OCI-LY3 (cell line): Measurements from ENCODE around the gene CLTB.

Experiments used
- H2AFZ ChIP-seq: fragments of 200-600, 300-600 bp; shearing (Covaris generic); 2 replicates; pipeline ENCODE4 v1.6.0; 2014; ENCODE audit warnings: antibody characterized with exemption, low read depth, low read length
- H3K27ac ChIP-seq: fragments of 200-600, 300-600 bp; sonication (generic); 2 replicates; pipeline ENCODE4 v1.5.1; 2014; ENCODE audit warnings: mild to moderate bottlenecking, low read length, moderate library complexity, mixed read lengths
- H3K27me3 ChIP-seq: fragments of 200-600, 300-600 bp; sonication (generic); 2 replicates; pipeline ENCODE4 v1.6.1; 2014; ENCODE audit warnings: low read depth, low read length, mixed read lengths
- H3K36me3 ChIP-seq: fragments of 200-600, 300-600 bp; sonication (generic); replicated peaks from 2 replicates; pipeline ENCODE3; 2014; ENCODE audit warnings: low read depth, low read length, mixed read lengths
- H3K4me1 ChIP-seq: fragments of 300-600, 200-600 bp; sonication (generic); 2 replicates; pipeline ENCODE4 v1.6.1; 2014; ENCODE audit warnings: low read length, mixed read lengths
- H3K4me2 ChIP-seq: fragments of 200-600, 300-600 bp; sonication (generic); 2 replicates; pipeline ENCODE4 v1.6.1; 2014; ENCODE audit warnings: low read length, mixed read lengths
- H3K4me3 ChIP-seq: fragments of 300-600, 200-600 bp; sonication (generic); 2 replicates; pipeline ENCODE4 v1.5.1; 2014; ENCODE audit warnings: antibody characterized with exemption, mild to moderate bottlenecking, low read length, moderate library complexity
- H3K79me2 ChIP-seq: fragments of 300-600, 200-600 bp; shearing (Covaris generic); 2 replicates; pipeline ENCODE4 v1.6.1; 2014; ENCODE audit warnings: mild to moderate bottlenecking, low read length, mixed read lengths
- H3K9ac ChIP-seq: fragments of 300-600, 200-600 bp; shearing (Covaris generic); 2 replicates; pipeline ENCODE4 v1.6.0; 2014; ENCODE audit warnings: mild to moderate bottlenecking, low read length, moderate library complexity
- H3K9me3 ChIP-seq: fragments of 200-600, 300-600 bp; shearing (Covaris generic); 2 replicates; pipeline ENCODE4 v1.6.1; 2014; ENCODE audit warnings: low read length, mixed read lengths; ENCODE audit not compliant: insufficient read depth
- H4K20me1 ChIP-seq: fragments of 200-600, 300-600 bp; sonication (generic); 2 replicates; pipeline ENCODE4 v1.6.1; 2016; ENCODE audit warnings: low read length, mixed read lengths; ENCODE audit not compliant: insufficient read depth
- CTCF ChIP-seq: fragments of 200-600, 300-600 bp; sonication (generic); IDR thresholded peaks from 2 replicates; pipeline ENCODE4 v1.5.1; 2014; ENCODE audit warnings: antibody characterized with exemption, low read length, low read depth
- EZH2phosphoT487 ChIP-seq: fragments of 200-600 bp; shearing (Covaris generic); IDR thresholded peaks from 2 replicates; pipeline ENCODE4 v1.6.1; 2018; ENCODE audit warnings: antibody characterized with exemption, mixed run types, low read depth

Gene CLTB

GRCh38 chr5:176391999-176392398 is 24.3 kb downstream of the CLTB start:
- Histone ChIP-seq H3K9me3 (no peaks in the 10 kb centered on the region), H2AFZ (no peak overlapping the region), H3K4me3 (no peak overlapping the region), H4K20me1 (no peaks in the 10 kb centered on the region), H3K36me3 (peaks cover 23% of the 10 kb centered on the region), H3K4me2 (no peak overlapping the region), H3K27me3 (no peaks in the 10 kb centered on the region), H3K79me2 (peaks cover 36% of the 10 kb centered on the region), H3K27ac (no peak overlapping the region), H3K4me1 (peaks cover 5% of the 10 kb centered on the region), H3K9ac (no peak overlapping the region)
- TF ChIP-seq EZH2phosphoT487 (no peak), CTCF (no peak)

GRCh38 chr5:176391479-176391878 is 24.9 kb downstream of the CLTB start:
- Histone ChIP-seq H3K27me3 (no peaks in the 10 kb centered on the region), H3K27ac (no peak overlapping the region), H3K36me3 (peaks cover 27% of the 10 kb centered on the region), H3K4me3 (no peak overlapping the region), H3K9ac (no peak overlapping the region), H2AFZ (no peak overlapping the region), H3K79me2 (peaks cover 41% of the 10 kb centered on the region), H3K9me3 (no peaks in the 10 kb centered on the region), H3K4me1 (peaks cover 10% of the 10 kb centered on the region), H4K20me1 (no peaks in the 10 kb centered on the region), H3K4me2 (no peak overlapping the region)
- TF ChIP-seq EZH2phosphoT487 (no peak), CTCF (no peak)

GRCh38 chr5:176389135-176390123 is 26.9 kb downstream of the CLTB start:
- H3K79me2 ChIP-seq, result peaks cover 61% of the 10 kb centered on the region
- TF ChIP-seq CTCF (no peak), EZH2phosphoT487 (no peak)
- H2AFZ ChIP-seq, result no peak overlapping the region; the same call in 1 of the 2 replicates
- peak overlapping the region; percentile 96 for H3K4me3 ChIP-seq
- peak overlapping the region; percentile 84 for H3K4me2 ChIP-seq
- H3K9me3 ChIP-seq, result no peaks in the 10 kb centered on the region
- H3K36me3 ChIP-seq, result peaks cover 45% of the 10 kb centered on the region
- H4K20me1 ChIP-seq, result no peaks in the 10 kb centered on the region
- H3K27me3 ChIP-seq, result no peaks in the 10 kb centered on the region
- peaks cover 11% of the 10 kb centered on the region for H3K4me1 ChIP-seq
- peak overlapping the region; percentile 85 for H3K9ac ChIP-seq
- H3K27ac ChIP-seq, result peak overlapping the region; percentile 92

GRCh38 chr5:176388444-176389134 is 27.8 kb downstream of the CLTB start, which contains the start of the genes HIGD2A and NOP16:
HIGD2A (plus strand) TSS chr5:176388751; CDS start chr5:176388820, 69 bp downstream.
NOP16 (minus strand) TSS chr5:176388598; CDS start chr5:176388539, 59 bp downstream.
- Histone ChIP-seq H3K9me3 (no peaks in the 10 kb centered on the region), H3K79me2 (peaks cover 61% of the 10 kb centered on the region), H3K27me3 (no peaks in the 10 kb centered on the region), H3K4me3 (peak within 1 kb of the TSS; percentile 96), H2AFZ (peak within 1 kb of the TSS; percentile 94; the same call in 1 of the 2 replicates), H3K36me3 (peaks cover 51% of the 10 kb centered on the region), H3K4me1 (peaks cover 11% of the 10 kb centered on the region), H3K27ac (peak within 1 kb of the TSS; percentile 92), H3K9ac (peak within 1 kb of the TSS; percentile 98), H3K4me2 (peak within 1 kb of the TSS; percentile 96), H4K20me1 (no peaks in the 10 kb centered on the region)
- TF ChIP-seq CTCF (no peak), EZH2phosphoT487 (no peak)
